NCI-H1092 treated with DMSO at 0.1 percent for 48 hours (cell line): Measurements from ENCODE around the gene ADPGK.
"Not testable (repeated sequence)": the region's sequence is repeated elsewhere in the genome, so short reads cannot be mapped to it uniquely, and the experiment has no call there.

Experiments used
- DNase-seq: peaks from one replicate; lab custom pipeline; 2025; lab: John Stamatoyannopoulos, UW

ADPGK gene

DNA sequence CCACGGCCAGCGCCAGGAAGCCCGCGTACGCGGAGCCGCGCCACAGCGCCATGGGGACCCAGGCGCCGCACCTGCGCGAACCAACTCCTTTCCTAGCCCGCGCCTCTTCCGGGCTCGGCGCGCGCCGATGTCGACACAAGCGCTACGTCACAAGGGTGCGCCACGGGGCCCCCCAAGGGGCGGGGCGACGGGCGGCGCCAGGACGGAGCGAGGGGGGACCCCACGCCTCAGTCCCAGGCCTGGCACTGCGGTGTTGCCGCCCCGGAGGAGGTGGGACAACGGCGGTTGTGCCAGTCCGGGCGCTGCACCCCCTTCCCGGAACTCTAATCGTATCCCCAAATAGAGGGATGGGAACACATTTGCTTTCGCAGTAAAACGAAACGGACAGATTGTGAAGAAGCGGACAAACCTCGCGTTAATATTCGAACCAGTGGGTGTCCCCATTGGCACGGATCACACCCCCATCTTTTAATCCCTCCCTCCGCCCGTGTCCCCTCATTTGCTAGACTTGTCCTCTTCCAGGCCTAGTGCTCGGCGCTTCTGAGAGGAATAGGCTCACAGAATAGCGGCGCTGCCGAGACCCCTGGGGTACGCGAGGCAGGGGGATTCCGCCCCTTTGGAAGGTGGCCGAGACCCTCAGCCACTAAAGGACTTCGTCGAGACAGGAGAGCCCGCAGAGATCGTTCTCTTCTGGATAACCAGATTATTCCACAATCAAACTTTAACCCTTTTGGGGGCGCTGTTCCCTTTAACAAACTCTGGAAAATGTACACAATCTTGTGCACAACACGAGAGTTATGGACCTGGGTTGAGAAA lies at the start of gene ADPGK:
ADPGK (minus strand) TSS at position 119 of the 816 bp plus-strand sequence; CDS start at position 52, 67 bp downstream.
- DNase-seq: peak; percentile 85

DNA sequence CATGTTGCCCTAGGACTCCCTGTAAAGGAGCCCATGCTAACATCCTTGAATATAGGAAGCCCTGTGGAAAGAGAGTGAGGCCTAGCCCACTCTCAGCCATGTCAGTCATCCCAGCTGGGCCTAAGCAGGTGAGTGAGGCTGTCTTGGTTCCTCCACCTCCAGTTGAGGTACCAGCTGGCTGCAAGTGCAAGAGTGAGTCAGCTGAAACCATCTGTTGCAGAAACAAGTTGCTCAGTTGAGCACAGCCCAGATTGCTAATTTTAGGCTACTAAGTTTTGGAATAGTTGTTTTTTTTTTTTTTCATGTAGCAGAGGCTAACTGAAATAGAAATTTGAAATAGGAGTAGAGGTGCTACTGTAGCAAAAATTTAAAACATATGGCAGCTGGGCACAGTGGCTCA lies 43.7 kb upstream of the ADPGK start:
- DNase-seq: no peak

DNA sequence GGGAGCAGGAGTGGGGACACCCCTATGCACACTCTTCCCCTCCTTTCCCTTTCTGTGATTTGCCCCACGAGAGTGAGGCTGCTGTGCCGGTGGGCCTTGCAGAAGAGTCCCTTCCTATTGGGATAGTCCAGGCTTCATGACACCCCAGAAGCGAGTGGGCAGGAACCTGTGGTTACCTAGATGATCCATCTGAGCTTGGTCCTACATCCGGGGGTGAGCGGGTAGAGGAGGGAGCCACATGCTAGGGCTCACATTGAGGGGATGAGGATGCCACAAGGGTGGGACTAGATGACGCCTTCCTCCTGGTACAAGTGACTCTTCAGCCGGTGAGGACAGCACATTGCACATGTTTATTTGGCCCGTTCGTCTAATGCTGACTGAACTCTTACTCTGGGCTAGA lies 43.1 kb upstream of the ADPGK start:
- DNase-seq: no peak

DNA sequence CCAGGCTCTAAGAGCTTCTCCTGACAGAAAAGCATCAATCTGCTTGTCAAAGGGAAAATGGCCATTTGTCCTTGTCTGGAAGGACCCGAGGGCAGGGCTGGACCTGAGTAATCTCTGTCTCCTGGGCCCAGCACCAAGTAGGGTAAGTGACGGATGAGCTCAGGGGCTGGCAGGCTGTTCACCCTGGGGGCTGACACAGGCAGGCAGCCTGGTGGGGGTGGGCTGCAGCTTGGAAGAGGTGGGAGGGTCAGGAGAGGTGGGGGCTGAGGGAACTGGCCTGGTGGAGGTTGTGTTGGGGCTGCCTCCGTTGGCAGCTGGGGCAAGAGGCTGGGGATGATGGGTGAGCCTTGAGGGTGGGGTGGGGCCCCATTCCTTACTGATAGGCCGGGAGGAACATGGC lies 42.3 kb upstream of the ADPGK start:
- DNase-seq: no peak

DNA sequence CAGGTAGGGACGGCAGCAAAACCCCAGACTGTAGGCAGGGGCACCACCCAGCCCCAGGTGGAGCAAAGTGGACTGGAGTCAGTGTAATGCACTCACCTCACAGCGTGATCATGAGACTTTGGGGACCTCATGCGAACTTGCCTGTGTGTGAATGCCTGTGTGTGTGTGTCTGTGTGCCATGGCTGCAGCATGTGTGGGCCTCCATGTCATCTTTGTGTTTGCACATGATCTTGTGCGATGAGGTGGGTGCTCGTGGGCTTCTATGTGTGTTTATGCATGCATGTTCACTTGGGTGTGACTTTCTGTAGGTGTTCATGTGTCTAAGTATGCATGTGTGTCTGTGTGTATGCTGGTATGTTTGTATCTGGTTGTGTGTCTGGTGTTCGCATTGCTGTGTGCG lies 41.2 kb upstream of the ADPGK start:
- DNase-seq: no peak

DNA sequence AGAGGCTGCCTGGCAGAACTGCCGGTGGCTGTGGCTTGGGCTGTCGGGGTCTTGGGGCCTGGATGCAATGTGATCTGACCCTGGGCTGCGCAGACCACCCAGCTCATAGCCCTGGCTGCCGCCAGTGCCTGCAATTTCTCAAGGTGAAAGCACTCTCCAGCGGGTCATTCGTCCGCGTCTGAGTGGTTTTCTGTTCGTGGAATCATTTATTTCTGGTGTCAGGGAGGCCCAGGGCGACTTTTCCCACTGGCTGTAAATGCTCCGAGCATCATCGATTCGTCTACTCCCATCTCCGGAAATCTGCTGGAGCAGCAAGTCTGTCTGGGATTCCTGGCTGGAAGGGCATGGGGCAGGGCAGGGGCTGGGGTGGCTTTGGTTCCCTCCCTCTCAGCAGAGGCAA lies 40.6 kb upstream of the ADPGK start:
- DNase-seq: no peak

DNA sequence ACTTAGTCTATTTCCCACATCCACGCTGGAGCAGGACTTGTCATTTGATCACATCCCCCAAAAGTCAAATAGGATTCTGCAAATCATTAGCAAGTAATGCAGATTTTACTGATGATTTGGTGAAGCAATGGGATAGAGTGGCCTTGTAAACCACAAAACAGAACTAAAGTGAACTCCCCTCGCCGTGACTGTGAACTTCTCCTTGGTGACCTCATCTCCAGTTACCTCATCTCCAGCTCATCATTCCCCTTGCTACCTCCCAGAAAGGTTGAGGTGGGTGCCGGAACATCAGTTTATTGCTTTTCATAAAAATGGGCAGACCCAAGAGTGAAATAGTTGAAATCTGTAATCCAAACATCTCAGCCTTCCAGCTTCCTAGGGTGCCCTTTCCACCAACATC lies 36.7 kb upstream of the ADPGK start:
- DNase-seq: no peak

DNA sequence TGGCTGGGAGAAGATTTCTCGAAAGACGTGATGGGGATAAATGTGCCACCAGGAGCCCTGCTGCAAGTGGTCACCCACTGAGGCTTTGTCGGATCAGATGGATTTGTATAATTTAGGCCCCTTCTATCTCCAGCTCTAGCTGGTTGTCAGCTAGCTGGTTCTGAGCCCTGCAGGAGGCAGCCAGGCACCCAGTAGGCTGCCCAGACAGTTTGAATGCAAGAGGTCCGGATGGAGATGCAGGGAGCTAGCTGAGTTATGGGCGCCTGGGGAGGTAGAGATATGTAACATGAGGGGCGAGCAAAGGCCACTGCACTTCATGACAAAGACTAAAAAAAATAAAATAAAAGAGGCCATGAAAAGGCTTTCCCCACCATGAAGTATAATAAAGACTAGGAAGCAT lies 35.1 kb upstream of the ADPGK start:
- DNase-seq: no peak

DNA sequence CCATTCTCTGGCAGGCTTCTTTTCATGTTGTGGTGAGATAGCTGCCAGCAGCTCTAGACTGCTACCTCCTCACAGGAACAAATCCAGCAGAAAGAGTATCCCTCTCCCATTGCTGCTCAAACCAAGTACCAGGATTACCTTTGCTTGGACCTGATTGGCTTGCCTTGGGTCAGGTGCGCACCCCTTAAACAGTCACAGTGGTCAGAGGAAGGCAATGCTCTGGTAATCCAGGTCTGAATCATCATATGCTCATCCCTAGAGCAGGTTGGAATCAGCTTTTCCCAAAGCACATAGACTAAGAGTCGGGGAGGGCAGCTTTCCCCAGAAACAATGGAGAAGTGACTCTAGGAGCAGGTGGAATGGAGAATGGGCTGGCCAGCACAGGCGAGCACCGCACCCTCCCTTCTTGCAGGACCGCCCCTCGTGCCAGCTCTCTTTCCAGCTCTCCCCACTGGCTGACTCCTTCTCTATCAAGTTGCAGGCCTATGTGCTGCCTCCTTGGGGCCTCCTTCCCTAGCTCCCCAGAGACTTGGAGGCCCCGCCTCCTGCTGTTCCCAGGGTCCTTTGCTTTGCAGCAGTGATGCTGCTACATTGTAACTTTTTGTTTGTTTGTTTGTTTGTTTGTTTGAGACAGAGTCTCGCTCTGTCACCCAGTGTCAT lies 29.9 kb upstream of the ADPGK start:
- no peak for DNase-seq

DNA sequence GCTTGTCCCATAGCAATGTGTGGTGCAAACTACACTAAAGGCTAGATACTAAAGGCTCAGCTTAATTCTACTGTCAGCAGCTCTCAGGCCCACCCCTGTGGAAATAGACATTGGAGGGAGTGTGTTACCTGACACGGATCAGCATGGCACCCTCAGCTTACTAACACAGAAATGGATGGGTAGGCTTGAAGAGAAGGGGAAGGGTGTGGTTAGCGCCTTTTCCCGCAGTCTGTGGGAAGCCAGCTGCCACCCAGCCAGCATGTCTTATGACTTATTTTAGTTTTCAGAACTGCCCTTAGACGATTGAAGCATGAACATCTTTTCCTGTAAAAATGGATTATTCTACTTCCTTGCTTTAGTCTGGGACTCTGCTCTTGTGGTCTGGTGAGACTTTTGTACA lies 25.8 kb upstream of the ADPGK start:
- DNase-seq: no peak

DNA sequence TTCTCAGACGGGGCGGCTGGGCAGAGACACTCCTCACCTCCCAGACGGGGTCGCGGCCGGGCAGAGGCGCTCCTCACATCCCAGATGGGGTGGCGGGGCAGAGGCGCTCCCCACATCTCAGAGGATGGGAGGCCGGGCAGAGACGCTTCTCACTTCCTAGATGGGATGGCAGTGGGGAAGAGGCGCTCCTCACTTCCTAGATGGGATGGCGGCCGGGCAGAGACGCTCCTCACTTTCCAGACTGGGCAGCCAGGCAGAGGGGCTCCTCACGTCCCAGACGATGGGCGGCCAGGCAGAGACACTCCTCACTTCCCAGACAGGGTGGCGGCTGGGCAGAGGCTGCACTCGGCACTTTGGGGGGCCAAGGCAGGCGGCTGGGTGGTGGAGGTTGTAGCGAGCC lies 23.8 kb upstream of the ADPGK start:
- not testable (repeated sequence) for DNase-seq

DNA sequence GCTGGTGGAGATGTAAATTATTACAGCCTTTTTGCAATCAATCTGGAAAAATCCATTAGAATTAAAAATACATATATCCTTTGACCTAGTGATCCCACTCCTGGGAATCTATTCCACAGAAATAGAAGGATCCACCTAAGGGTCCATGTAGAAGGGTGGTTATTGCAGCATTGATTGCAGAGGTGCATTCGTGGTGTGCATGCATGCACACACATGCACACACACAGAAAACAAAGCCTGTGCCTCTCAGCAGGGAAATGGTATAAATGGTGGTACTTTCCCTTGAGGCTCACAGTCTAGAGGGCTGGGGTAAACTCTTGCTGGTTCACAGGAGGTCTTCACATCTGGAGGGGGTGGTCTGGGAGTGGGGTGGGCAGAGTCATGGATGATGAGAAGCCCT lies 19.4 kb upstream of the ADPGK start:
- no peak for DNase-seq

DNA sequence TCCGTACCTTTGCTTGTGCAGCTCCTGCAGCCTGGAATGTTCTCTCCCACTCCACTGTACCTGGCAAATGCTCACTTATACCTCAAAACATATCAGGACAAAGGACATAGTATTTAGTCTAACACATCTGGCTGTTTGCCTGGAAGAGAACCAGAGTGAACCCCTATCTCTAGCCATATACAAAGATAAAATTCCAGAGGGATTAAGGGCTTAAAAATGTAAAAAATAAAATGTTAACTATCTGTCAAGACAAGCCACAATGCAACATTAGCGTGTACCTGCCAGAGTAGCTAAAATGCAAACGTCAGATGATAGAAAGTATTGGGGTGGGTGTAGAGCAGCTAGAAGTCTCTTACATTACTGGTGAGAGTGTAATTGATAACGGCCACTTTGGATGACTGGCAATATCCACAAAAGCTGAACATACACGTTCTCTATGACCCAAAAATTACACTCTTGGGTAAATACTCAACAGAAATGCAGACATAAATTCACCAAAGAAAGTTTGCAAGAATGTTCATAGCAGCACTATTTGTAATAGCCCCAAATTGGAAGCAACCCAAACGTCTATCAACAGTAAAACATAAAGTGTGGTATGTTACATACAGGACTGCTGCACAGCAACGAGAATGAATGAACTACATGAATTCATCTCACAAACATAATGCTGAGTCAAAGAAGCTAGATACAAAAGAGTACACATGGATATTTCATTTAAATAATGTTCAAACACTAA lies 18.2 kb upstream of the ADPGK start:
- no peak for DNase-seq

DNA sequence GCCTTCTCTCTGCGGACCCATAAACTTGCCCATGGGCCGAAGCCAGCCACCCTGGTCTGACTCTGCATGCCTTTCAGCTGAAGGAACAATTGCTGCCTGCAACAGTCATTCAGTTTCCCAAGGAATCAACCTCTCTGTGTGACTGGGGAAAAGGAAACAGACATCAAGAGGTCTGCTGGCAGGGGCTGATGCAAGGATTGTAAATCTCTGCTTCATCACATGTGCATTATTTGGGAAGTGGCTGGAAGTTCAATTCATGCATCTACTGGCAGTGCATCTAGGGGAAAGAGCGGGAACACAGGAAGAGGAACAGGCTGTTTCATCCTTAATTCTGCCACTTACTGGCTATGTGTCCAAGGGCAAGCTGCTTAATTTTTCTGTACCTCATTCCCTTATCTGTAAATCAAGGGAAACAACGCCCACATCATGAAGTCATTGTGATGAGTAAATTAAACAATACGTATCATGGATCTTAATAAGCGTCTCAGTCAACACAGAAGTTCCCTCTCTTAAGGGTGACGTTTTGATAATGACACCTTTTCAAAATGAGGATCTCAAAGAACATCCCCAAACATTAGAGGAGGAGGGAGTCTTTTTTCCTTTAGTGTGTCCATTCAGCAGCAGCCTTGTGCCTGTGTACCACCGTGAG lies 17.4 kb upstream of the ADPGK start:
- DNase-seq: no peak

DNA sequence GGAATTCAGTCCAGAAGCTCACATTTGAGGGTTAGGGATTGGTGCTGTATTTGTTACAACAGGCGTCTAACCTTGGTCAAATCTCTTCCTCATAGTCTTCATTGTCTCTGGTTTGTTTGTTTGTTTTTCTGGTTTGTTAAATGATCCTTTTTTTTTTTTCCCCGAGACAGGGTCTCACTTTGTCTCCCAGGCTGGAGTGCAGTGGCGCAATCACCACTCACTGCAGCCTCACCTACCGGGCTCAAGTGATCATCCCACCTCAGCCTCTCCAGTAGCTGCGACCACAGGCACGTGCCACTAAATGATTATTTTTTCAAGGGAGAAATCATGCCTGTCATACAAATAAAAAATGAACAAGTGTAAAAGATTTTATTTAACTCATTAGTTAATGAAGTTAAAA lies 14.3 kb upstream of the ADPGK start:
- DNase-seq: no peak

DNA sequence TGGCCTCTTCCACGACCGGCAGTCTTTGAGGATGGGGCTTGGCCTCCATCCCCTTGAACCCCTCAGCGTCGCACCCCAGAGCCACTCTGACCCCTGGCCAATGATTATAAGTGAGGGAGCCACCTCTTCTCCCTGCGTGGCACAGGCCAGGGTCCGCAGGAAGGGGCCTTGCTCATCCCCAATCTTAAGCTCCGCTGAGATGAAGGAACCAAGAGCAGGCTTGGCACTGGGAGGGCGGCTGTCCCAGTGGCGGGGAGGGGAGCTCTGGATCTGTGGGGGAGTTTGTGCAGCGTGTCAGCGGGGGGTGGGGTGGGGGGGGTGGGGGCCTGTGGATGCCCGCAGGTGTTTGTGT lies 13.8 kb upstream of the ADPGK start:
- no peak for DNase-seq

DNA sequence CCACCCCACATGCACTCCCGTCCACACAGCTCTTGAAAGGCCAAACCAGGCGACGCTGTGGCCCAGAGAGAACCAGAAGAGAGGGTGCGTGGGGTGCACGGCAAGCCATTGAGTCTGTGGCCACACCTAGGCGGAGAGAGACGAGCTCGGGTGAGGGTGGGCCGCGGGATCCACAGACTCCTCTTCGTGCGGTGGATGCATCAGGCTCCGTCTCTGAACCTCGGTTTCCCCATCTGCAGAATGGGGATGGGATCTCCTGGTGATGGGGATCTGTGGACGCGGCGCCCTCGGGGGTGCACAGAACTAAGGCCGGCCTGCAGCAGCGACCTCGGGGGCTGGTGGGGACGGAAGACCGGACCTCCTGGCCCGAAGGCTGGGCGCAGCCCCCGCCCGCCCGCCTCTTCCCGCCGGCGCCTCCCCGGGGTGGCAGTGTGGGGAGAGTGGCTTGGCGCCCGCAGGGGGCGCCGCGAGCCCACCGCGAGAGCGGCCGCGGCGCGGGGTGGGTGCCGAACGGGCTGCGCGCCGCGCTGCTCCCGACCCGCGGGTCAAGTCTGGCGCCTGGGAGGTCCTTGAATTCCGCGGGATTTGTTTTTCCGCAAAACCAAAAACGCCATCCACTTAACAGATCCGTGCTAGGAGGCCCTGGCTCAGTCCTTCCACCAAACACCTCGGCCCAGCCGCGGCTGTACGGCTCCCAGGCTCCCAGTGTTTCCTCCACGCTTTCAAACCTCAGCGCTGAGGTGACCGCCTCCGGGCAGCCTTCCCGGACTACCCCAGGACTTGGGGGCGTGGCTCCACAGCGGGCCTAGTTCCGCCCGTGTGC lies 13.2 kb upstream of the ADPGK start:
- peak; percentile 39 for DNase-seq

DNA sequence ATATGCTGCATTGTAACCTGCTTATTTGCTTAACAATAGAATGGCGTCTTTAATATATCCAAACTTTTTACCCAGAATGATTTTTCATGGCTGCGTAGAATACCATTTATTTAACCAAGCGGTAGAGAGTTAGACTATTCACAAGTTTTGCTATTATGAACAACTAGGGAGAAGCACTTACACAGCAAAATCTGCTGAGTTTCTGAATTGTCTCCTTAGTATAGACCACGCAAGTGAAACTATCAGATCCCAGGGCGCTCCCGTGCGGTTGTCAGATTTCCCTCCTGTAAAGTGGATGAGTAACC lies 12.6 kb upstream of the ADPGK start:
- no peak for DNase-seq

DNA sequence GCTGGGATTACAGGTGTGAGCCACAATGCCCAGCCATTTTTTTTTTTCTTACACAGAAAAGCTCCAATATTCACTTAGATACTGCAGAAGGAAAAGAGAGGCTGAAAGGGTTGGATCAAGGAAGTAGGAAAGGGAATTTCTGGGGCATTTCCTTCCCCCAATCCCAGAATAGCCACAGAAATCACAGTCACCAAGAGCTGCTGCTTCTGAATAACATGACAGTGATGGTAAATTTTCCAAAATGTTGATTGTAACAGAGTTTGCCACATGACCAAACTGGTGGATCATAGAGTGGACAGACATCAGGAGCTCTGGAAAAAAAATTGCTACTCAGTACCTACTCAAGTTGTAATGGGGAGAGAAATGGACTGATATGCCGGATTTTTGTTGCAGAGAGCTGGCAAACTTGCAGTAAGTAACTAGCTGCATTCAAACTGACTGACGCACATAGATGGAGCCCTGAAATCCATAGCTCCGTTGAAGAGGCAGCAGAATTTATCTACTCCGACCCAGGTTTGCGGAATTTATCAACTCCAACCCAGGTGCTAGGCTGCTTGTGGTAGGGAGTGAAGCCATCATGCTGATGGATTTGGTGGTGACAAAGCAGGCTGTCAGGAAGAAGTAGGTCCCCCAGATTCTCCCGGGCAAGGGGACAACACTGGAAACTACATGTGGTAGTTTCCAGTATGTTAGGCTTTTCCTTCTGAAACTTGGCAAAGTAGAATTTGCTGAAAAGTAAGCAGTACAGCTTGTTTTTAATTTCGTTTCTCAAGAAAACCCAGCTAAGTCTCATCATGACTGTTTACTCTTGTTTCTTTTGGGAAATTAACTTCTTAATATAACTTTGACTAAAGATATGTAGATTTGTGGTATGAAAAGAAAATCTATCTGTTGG lies 10.5 kb upstream of the ADPGK start:
- no peak for DNase-seq

DNA sequence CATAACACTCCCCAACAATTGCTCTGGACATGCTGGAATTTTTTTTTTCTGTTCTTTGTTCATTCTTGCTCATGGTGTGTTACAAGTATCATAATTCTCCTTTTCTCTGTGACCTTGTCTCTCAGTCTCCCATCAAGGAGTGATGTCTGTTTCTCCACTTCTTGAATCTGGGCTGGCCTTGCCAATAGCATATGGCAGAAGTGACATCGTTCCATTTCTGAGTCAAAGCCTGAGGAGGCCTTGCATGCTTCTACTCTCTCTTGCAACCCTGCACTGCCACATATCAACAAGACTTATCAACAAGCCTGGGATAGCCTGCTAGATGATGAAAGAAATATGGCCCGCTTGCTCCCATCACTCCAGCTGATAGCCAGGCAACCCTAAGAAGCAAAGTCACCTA lies 8.9 kb upstream of the ADPGK start:
- no peak for DNase-seq
